Mammary epithelial cell (primary cell): ENCODE data around the gene SLC23A2.

Experiments
- CTCF ChIP-seq, 2 donors: IDR thresholded peaks in 1 of 2; conservative IDR thresholded peaks in 1 of 2; 2 replicates each; pipeline ENCODE4 v1.5.1; 2011 to 2012; ENCODE audit warnings: inconsistent platforms in 2 of 2, low read length in 2 of 2, mild to moderate bottlenecking in 2 of 2, control low read depth in 1 of 2, low read depth in 1 of 2; ENCODE audit not compliant: insufficient read depth in 1 of 2; ENCODE audit errors: extremely low read depth in 1 of 2
- EZH2 ChIP-seq: IDR thresholded peaks from 2 replicates; pipeline ENCODE4 v1.6.1; 2012; ENCODE audit warnings: low read length, inconsistent platforms, borderline replicate concordance

GRCh38 chr20:4946585-4946984 is 54.7 kb downstream of the SLC23A2 start:
- TF ChIP-seq CTCF (conservative IDR thresholded peaks at IDR 0.05 in 1 of 2, IDR thresholded peaks at IDR 0.05 in 1 of 2; ENCODE audit: extremely low read depth in 1 of 2, insufficient read depth in 1 of 2, low read depth in 1 of 2, low read length in 2 of 2) = no peak
- TF ChIP-seq EZH2 = no peak
